ENCODE results near the gene PDSS2.
"Not testable (repeated sequence)": the region's sequence is repeated elsewhere in the genome, so short reads cannot be mapped to it uniquely, and the experiment has no call there.

PDSS2 gene

GRCh38 chr6:107459283-107460082 is at the start of gene PDSS2:
Gene PDSS2, minus strand, starts transcription at chr6:107459564. Its CDS starts 279 bp downstream, at chr6:107459285.
- peak; percentile 92 for DNase-seq

DNA sequence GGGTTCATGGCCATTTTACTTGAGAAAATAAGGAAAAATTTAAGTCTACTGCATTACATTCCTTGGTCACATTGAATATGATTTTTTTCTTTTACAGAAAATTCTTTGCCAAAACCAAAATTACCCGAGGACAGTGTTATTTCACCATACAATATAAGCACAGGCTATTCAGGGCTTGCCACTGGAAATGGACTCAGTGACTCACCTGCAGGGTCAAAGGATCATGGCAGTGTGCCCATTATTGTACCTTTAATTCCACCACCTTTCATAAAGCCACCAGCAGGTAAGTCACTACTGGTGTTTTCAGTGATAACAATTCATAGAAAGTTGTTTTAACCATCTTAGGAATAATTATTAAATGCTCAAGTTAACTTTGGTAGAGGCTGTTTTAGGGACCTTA is 46.8 kb upstream of the PDSS2 start:
- no peak for DNase-seq

GRCh38 chr6:107504270-107505026 is 45.1 kb upstream of the PDSS2 start:
- no peak for DNase-seq

GRCh38 chr6:107496892-107497684 is 37.7 kb upstream of the PDSS2 start:
- no peak for DNase-seq

DNA sequence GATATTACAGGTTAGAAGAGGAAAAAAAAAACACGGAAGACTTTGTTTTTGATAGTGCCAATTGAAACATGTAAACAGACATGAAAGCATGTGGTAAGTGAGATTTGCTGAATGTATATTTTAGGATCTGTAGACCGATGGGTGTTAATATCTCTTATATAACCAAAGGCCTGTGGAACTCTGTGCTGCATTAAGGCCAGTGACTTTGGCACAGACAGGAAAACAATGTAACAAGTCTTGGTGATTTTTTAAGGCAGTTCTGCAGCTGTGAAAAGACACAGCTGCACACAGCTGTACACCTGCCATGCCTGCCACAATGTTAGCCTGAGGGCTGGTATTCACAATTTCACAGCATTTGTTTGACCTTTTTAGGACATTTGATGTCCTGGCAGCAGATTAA is 36.6 kb upstream of the PDSS2 start:
- DNase-seq = no peak

GRCh38 chr6:107495196-107495643 is 35.9 kb upstream of the PDSS2 start:
- DNase-seq = no peak

DNA sequence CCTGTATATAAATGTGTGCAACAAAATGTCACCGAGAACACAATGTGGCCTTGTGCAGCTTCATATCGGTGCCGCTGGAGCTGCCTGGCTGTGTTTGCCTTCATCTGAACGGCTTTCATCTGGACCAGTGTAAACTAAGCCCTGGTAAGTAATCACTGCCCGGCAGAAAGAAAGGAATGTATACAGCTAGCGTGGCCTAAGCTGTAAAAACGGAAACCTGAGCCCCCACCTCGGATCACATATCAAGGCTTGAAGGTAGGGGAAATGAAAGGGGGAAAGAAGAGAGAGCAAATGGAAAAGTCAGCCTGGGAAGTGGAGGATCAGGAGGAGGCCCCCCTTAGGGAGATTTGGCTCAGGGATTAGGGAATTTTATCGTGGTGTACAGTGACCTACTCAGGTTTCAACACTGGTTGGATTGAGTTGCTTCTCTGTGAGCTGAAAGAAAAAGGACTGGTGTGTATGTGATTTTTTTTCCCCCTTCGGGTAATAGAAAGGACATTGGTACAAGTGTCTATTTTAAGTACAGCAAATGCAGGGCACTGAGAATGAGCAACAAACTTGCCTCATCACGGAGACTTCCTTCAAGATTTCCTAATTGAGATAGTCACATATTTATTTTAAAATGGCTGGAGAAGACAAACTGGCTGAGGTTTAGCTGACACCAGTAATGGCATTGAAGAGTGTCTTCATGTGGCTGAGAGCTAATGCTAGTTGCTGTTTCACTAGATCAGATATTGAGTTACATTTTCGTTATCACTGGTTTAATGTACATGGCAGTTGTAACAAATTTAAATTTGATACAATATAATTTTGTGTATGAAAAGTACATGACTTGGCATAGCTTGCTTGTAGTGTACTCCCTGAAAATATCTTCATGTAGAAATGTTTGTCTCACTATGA is 34.0 kb upstream of the PDSS2 start:
- peak; percentile 79 for DNase-seq

GRCh38 chr6:107491760-107492660 is 32.6 kb upstream of the PDSS2 start:
- no peak for DNase-seq

DNA sequence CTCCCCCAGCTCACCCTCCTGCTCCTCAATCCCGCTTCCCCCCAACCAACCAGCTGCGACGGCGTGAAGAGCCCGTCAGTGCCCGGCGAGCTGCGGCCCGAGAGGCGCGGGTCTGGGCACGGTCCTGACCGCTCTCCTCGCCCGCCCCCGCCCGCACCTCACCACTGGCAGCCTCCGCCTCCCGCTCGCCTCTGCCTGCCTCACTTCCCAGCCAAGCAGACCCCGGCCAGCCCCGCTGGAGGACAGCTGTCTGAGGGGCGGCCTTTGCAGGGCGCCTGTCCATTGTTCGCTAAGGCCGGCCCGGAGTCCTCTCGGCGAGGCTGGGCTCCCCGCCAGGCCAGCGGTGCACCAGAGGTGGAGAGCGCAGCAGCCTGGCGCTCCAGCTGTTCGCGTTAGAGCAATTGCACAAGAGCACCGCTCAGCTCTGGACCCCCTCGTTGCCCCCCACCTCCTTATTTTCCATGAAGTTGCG is 31.8 kb upstream of the PDSS2 start:
- DNase-seq = no peak

- DNase-seq = no peak
Measured at GRCh38 chr6:107490566-107491137, 31.3 kb upstream of the PDSS2 start.

GRCh38 chr6:107489636-107490565 is 30.5 kb upstream of the PDSS2 start, which contains the start of gene SOBP:
Gene SOBP, plus strand, starts transcription at chr6:107490117. Its CDS starts 500 bp downstream, at chr6:107490617.
- peak; percentile 45 for DNase-seq

DNA sequence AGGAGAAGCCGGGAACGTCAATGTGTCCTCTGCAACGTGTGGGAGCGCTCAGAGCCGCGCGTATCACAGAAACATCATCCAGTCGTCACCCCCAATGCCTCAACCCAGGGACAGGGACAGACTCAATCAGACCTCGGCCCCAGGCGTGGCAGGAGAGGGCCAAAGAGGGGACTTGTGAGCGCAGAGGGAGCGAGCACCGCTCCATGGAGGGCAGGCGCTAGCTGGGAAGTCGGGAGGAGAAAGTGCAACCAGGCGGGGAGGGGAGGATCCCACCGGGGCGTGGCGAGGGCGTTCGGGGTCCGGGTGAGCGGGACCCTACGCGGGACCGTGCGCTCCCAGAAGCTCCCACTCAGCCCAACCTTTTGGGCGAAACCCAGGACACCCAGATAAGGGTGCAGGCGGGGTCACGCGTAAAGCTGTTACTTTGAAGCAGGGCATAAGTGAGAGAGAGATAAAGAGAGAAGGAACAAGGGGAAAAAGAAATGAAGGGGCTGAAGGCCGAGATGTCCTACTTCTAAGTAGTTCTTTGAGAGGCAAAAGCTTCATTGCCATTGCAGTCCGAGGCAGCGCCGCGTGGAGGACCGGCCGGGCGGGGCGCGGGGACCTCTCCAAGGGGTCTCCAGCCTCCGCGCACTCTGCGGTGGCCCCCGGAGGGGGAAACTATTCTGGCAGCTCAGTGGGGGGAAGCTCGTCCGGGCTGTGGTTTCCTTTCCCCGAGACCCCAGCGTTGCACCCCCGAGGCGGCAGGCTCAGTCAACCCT is 29.7 kb upstream of the PDSS2 start:
- no peak for DNase-seq

GRCh38 chr6:107488174-107488874 is 29.0 kb upstream of the PDSS2 start:
- DNase-seq = no peak

DNA sequence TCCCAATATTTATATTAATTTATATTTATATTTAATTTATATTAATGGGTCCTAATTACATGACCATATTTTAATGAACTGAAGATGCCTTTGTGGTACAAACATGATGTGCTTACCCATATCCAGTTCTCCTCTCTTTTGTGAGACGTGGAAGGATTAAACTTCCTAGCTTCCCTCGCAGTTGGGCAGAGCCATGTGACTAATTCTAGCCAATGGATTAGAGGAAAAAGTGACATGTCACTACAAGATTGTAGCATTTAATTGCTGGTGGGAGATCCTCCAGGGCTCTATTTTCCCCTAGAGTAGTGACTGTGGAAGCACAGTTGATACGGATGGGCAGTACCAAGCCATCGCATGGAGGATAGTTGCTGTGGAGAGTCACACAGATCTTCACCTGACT is 25.8 kb upstream of the PDSS2 start:
- DNase-seq = no peak

- no peak for DNase-seq
Measured at GRCh38 chr6:107479089-107479690, 19.8 kb upstream of the PDSS2 start.

GRCh38 chr6:107475826-107476225 is 16.5 kb upstream of the PDSS2 start:
- DNase-seq = not testable (repeated sequence)

DNA sequence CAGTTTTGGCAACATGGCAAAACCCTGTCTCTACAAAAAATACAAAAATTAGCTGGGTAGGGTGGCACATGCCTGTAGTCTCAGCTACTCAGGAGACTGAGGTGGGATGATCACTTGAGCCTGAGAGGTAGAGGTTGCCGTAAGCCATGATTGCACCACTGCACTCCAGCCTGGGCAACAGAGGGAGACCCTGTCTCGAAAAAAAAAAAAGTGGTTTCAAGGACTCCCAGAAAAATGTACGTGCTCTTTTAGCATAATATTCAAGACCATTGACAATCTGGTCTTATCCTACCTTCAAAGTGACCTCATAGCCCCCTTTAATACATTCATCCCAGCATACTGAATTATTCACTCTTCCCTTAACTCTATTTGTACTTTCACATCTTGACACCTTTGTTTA is 16.0 kb upstream of the PDSS2 start:
- not testable (repeated sequence) for DNase-seq

Measured in NCI-H2107 (cell line).